ENCODE data around the gene PIGM.

PIGM gene

DNA sequence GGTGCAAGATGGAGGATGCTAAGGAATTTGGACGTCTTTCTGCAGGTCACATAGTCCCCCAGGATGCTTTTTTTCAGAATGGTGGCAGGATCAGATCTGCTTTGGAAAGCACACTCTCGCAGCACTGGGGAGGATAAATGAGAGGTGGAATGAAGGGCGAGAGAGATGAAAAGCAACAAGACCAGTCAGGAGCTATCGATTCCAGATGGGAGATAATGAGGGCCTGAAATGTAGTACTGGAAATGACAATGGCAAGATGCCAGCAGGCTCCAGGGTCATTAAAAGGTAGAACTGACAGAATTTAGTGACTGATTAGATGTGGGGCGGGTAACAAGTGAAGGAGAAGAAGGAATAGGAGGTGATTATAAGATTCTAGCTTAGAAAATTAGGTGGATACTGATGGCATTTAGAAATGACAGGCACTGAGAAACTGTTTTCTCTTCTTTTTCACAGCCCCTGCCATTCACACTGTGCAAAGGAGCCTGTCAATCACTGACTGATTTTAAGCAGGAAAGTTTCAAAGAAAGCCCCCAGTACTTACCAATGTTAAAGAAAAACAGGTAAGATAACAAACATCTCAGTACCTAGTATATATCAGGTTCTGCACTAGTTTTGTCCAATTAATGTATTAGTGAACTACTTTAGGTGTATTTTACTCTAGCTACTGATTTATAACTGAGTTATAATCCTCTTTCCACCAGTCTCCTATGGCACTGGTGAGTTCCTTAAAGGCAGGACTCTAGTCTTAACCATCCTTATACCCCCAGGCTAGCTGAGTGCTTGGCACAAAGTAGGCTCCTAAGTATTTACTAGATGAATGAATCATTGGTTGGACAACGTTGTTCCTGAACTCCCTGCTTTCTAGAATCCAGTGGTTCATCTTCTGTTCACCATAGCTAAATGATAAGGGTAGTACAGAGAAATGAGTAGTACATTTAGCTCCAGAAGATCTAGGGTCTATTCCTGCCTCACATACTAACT, 9.2 kb downstream of the PIGM start:
- DNase-seq (ENCODE audit: low read depth in 2 of 3, low spot score in 1 of 3) = no peak

DNA sequence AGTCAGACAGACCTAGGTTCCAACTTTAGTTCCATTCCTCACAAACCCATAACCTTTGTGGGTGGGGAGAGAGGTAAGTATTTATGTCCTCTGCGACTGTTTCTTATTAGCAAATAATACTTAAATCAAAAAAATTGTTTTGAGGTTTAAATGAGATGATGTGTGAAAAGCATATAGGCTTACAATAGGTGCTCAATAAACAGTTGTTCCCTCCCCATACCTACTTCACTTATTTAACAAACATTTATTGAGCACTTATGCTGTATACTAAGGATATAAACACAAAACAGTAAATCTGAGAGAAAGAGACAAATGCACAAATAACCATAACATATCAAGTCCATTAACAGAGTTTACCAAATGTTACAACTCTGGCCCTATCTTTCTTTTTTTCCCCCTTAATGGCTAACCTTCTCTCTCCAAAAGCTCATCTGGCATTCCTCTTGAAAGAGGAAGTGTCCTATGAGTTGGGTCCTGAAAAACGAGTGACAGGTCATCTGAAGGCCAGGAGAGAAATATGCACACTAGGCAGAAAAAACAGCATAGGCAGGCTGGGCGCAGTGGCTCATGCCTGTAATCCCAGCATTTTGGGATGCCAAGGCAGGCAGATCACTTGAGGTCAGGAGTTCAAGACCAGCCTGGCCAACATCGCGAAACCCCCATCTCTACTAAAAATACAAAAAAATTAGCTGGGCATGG, 10.3 kb downstream of the PIGM start:
- DNase-seq (ENCODE audit: low read depth in 2 of 3, low spot score in 1 of 3) = no peak

DNA sequence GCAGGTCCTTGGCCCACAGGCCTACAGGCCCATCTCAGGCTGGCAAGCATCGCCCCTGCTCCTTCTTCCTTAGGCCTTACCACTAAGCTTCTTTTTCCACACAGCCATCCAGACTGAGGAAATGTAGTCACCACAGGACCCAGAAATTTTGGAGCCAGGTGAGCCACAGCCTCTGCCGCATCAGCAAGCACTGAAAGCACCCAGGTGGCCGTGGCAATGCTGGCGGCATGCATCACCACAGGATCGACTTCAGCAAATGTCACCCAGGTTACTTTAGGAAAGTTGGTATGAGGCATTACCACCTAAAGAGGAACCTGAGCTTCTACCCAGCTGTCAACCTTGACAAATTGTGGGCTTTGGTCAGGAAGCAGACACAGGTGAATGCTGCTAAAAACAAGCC, 11.6 kb downstream of the PIGM start:
- no peak for DNase-seq (ENCODE audit: low read depth in 2 of 3, low spot score in 1 of 3)

DNA sequence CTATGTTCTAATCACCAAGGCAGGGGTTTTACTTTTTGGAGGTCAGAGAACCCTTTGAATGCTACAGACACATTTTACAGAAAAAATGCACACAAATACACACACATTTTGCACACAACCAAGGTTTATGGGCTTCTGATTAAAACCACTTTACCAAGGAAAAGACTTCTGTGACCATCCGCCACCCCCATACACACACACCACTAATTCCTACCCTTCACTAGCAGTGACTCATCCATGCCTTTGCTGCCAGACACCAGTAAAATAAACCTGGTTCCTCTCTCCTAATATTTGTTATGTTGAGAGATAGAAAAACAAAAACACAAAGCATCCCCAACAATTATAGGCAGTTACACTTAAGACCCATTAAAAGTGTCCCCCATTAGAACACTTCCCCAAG, 12.9 kb downstream of the PIGM start:
- no peak for DNase-seq (ENCODE audit: low read depth in 2 of 3, low spot score in 1 of 3)

DNA sequence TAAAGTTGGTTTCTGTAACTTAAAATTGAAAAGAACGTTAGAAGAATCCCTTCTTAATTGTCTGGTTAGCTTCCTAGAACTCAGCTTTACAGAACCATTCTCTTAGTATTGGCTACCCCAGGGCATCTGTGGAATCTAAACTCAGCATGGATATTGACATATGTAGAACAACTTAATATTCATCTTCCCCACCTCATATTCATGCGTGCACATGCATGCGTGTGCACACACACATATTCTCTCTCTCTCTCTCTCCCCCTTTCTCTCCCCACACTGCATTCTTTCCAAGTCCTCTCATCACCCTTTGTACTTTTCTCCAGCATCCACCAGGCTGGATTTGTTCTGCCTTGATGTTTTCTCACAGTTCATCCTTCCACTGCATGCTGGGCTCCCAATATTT, 13.4 kb downstream of the PIGM start:
- DNase-seq (ENCODE audit: low read depth in 2 of 3, low spot score in 1 of 3) = no peak

DNA sequence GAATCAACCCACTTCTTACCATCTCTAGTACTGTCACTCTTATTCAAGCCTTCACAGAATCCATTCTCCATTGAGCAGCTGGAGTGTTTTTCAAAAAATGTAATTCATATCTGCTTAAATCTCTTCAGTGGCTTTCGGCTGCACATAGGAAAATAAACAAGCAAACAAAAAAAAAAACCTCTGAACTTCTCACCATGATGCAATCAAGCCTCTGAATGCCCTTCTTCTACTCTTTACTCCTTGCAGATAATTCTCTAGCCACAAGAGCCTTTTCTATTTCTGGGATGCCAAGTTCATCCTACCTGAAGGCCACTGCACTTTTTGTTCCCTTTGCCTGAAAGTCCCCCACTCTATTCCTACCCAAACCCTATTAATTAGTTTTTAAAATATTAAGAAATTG, 14.2 kb downstream of the PIGM start:
- DNase-seq (ENCODE audit: low read depth in 2 of 3, low spot score in 1 of 3) = no peak

DNA sequence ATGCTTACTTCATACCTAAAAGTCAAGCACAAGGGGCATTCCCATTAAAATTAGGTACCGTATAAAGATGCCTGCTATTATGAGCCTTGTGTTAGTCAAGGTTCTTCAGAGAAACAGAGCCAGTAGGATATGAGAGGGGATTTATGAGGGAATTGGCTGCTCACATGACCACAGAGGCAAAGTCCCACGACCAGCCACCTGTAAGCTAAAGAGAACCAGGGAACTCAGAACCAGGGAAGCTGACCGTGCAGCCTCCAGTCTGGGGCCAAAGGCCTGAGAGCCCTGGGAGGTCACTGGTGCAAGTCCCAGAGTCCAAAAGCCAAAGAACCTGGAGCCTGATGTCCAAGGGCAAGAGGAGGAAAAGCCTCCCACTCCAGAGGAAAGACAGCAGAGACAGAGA, 20.0 kb downstream of the PIGM start:
- no peak for DNase-seq (ENCODE audit: low read depth in 2 of 3, low spot score in 1 of 3)

DNA sequence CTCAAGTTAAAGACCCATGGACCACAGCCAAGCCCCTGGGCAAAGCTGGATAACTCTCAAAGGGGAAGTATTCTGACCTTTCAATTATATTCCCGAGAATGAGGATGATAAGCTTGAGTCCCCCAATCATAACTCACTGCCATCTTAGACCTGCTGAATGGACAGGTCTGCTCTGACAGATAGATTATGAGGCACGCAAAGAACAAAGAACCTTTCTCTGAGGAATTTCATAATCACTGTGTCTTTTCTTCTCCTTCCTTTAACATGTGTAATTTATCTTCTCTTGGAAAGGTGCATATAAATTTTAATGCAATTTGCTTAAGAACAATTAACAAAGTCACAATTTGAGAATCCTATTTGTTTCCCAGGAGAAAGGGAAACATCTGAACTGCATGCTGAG, 22.0 kb downstream of the PIGM start:
- no peak for DNase-seq (ENCODE audit: low read depth in 2 of 3, low spot score in 1 of 3)

DNA sequence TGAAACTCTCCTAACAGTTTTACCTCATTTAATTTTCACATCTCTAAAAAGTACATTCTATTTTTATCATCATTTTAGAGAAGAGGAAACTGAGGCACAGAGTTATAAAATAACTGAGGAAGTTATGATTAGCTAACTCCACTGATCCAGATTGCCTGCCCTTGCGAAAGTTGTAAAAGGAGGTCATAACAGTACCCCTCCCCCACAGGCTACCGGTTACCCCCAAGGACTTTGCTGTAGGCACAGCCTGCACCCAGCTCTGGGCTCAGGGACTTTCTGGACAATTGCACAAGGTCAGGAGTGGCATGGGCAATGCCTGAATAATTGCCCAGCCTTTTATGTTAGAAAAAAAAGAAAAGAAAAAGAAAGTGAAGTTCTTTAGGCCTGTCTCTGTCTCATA, 22.7 kb downstream of the PIGM start:
- DNase-seq (ENCODE audit: low read depth in 2 of 3, low spot score in 1 of 3) = no peak

DNA sequence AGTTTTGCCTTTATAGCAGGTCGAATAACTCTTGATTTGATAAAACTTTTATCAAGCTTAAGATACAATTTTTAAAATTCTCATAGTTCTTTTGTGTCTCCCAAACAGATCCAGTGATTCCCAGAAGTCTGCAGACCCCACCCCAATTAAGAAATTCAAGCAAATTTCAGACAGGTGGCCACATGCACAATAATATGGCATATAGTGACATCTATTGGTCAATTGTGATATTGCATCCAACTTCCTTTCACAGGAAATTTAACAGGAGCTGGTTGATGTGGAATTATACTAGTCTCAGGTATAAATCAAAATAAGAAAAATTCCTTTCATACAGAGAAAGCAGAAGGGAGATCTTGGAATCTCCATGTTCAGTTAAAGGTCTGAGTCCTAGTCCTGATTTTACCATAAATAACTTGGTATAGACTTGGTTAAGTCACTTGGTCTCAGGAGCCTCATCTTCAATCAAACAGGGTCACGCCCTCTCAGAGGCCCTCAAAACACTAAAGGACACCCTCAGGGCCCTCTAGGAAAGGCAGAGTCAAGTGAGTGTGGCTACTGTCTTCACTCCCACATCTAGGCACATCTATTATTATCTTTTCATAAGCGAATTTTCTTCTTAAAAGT, 24.1 kb downstream of the PIGM start:
- no peak for DNase-seq (ENCODE audit: low read depth in 2 of 3, low spot score in 1 of 3)

DNA sequence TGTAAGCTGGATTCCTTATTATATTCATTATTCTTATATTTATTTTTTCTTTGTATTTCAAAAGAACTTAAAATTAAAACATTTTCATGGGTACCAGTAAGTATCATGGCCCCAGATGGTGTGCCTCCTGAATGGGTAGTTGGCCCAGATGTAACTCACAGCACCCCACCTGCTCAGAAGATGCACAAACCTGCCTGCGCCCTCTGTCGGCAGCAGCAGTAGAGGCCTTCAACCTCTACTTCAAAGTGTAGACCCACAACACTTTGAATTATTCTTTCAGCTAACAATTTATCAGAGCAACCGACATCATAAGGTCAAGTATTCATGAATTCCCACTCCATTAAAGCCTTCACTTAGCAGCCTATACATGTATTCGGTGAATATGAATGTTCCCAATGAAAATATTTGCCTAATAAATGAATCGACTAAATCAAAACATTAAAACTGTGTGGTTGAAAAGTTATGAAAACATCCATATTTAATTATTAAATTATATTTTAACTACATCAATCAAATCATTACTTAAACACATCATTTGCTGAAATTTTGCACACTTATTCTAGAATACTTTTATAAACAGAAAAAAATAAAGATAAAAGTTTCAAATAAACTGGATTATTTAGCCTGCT, 25.4 kb downstream of the PIGM start:
- DNase-seq (ENCODE audit: low read depth in 2 of 3, low spot score in 1 of 3) = peak; percentile 57 to 58 (median 58)

DNA sequence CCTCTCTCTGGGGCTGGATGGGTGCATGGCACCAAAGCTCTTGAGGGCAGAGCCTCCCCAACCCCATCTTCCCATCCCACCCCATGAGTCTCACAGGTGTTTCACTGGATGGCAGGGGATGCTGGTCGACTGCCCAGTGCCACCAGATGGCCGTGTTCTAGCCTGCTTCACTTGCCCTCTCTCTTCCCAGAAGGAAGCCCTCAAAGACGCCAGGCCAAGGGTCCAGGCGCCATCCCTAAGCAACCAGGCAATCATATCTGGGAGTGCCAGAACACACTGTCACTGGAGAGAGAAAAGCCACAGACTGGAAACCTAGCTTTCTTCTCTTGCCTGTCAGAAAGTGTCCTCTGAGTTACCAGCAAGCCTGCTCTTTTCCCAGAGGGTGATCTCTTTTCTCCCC, 26.7 kb downstream of the PIGM start:
- no peak for DNase-seq (ENCODE audit: low read depth in 2 of 3, low spot score in 1 of 3)

DNA sequence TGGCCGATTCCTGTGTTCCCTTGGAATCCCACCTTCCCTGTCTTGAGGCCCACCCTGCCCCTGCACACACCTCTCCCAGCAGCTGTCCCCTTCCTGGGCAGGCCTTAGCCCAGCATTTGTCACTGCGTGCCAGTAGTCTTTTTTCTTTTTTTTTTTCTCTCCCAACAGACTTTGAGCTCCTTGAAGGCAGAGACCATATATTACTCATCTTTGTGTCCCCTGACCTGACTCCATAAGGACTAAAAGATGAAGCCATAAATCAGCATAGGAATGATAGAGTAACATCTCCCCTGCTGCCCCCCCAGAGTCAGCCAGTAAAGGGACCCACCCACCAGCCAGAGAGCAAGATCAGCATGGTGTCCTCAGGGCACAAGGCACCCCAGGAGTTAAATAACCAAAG, 27.4 kb downstream of the PIGM start:
- no peak for DNase-seq (ENCODE audit: low read depth in 2 of 3, low spot score in 1 of 3)

DNA sequence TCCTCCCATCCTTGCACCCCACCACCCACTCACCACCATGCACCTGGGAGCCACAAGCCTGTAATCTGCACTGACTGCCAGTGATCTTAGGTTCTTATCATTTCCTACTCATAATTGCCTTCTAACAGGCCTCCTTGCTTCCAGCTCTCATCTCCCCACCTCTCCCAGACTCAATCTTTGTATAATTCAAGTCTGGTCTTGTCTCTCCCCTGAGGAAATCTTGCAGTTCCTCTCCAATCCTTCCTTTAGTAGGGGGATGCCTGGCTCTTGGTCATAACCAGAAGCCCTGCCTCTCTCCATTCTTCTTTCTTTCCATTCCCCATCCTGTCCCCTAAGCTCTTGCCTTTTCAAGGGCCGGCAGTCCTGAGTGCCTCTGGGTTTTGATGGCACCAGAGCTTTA, 27.8 kb downstream of the PIGM start:
- DNase-seq (ENCODE audit: low read depth in 2 of 3, low spot score in 1 of 3) = no peak

DNA sequence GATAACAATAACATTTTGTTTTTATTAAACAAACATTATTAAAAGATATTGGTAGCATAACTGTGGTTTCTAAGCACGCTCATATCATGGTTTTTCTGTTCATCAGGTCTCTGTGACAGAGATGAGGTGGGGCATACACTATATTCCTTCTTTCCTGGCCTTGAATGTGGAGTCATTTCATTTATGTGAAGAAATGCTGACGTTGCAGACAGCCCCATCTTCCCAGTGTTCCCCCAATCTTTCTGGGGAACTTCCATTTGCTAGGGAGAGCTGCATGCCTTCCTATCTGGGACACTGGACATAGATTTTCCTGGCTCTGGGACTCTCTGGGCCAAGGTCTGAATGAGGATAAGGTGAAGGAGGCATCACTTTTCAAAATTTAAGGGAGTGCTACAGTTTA, 30.4 kb downstream of the PIGM start:
- no peak for DNase-seq (ENCODE audit: low read depth in 2 of 3, low spot score in 1 of 3)

DNA sequence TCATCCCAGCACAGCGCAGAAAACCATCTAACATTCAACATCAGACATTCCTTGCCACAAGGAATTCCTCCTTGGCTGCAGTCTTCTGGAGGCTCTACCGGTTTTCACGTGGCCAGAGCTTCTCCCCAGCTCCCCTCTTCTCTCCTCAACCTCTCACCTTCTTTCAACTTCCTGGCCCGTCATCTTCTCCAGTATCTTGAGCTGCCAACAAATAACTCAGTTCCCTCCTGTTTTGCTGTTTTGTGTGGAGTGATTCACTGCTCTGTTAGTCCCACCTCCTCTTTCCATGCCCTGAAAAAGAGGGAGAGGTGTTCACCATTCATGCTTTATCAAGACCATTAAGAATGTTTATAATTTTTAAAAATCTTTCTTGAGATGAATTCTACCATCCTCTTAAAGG, 32.6 kb downstream of the PIGM start:
- no peak for DNase-seq (ENCODE audit: low read depth in 2 of 3, low spot score in 1 of 3)

DNA sequence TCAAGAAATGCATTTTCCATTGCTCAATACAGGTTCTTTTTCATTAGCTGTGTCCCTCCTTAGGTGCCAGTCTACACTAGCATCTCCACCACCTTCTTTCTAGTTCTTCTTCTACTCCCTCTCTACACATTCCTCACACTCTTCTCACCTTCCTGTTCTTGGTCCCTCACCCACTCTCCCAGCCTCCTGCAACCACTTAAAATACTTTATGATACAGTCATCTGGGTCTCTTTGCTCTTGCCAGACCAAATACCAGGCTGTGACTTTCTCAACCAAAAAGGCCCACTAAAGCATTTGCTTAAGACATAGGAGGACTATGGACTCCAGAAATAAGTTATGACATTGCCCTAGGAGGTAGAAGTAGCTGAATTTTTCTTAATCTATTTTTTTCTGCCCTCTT, 35.1 kb downstream of the PIGM start:
- DNase-seq (ENCODE audit: low read depth in 2 of 3, low spot score in 1 of 3) = no peak

DNA sequence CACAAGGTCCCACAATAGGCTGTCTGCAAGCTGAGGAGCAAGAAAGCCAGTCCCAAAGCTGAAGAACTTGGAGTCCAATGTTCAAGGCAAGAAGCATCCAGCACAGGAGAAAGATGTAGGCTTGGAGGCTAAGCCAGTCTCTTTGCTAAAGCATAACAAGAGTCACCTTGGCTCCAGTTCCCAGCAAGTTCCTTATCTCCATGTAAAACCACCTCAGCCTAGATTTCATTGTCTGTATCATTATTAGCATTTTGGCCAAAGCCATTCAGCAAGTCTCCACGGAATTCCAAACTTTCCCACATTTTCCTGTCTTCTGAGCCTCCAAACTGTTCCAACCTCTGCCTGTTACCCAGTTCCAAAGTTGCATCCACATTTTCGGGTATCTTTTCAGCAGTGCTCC, 36.9 kb downstream of the PIGM start:
- no peak for DNase-seq (ENCODE audit: low read depth in 2 of 3, low spot score in 1 of 3)

DNA sequence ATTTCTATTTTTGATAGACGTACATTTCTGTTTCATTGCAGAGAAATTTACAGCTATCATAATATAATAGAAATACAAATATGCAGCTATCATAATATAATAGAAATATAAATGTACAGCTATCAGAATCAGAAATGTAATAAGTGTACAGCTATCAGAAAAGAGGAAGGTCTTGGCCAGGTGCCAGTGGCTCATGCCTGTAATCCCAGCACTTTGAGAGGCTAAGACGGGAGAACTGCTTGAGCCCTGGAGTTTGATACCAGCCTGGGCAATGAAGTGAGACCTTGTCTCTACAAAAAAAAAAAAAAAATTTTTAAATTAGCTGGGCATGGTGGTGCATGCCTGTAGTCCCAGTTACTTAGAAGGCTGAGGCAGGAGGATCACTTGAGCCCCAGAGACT, 37.9 kb downstream of the PIGM start:
- no peak for DNase-seq (ENCODE audit: low read depth in 2 of 3, low spot score in 1 of 3)

DNA sequence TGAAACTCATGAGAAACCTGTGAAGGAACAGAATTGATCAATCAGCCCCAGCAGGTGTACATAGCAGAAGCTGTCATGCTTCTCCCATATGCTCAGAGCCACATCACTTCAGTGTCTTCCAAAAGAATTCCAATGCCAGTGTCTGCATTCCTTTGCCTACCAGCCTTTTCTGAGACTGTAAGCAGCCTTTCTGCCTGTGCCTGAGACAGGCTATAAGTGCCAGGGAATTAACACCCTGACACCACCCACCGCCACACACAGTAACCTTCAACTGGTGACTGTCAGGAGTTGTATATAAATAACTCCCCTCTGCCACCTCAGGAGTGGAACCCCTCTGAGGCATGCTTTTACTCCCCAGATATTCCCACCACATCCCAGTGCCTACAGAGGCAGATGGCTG, 39.6 kb downstream of the PIGM start:
- no peak for DNase-seq (ENCODE audit: low read depth in 2 of 3, low spot score in 1 of 3)

DNA sequence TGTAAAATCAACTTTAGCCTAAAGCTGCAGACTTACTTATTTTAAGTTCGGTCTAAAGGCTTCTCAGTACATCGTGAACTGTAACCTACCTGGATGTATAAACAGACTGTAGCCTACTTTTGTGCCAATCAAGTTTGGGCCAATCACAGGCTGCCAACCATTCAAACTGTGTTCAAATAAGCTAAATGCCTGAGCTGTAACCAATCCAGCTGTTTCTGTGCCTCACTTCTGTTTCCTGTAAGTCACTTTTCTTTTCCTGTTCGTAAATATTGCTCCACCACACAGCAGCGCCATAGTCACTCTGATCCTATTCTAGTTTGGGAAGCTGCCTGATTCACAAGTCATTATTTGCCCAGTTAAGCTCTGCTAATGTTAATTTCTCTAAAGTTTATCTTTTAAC, 40.3 kb downstream of the PIGM start:
- DNase-seq (ENCODE audit: low read depth in 2 of 3, low spot score in 1 of 3) = no peak

DNA sequence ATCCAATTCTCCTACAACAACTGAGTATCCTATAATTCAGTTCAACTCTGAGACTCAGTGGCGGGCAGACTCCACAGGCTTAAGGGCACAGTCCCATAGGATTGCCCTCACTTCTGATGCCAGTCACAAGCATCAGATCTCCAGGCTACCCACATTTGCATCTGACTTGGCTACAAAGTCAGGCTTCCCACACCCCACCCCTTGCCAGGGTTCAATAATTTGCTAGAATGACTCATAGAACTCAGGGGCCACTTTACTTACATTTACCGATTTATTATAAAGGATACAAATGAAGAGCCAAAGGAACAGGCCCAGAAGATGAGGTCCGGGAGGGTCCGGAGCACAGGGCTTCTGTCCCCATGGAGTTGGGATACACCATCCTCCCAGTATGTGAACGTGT, 41.8 kb downstream of the PIGM start:
- DNase-seq (ENCODE audit: low read depth in 2 of 3, low spot score in 1 of 3) = no peak

All from stimulated activated CD4-positive, alpha-beta T cell treated with anti-CD3 and anti-CD28 coated beads, Interleukin-12 subunit alpha, Interleukin-12 subunit beta, amount 100 ng/mL, for 48 hours (primary cell).